IMR-90 (cell line): ENCODE results near the gene JMJD8. TPM values are rescaled to one million over a fixed set of nuclear protein-coding genes. Genes with fewer than 3 reads are reported as not detected.

ENCODE experiments used
- ATAC-seq: fragments of 200-7000 bp; cut with Tn5 transposase; 2 replicates; pipeline ENCODE4 v1.9.1; 2020; ENCODE audit warnings: low read depth, mild to moderate bottlenecking, moderate library complexity
- BruUV-seq: library from RNA; stranded (reverse); fragments of 400-500 nt; replicated peaks from 2 replicates; lab custom pipeline; 2021; lab: Mats Ljungman, UMichigan
- CTCF ChIA-PET: fragments of 300-600 bp; formaldehyde crosslinking; extraction: SDS; loops from one replicate; lab custom pipeline; 2021; ENCODE audit warnings: antibody characterized with exemption; lab: Yijun Ruan, JAX
- POLR2A ChIA-PET: fragments of 300-600 bp; sonication (Branson Sonifier 250); formaldehyde crosslinking; loops from one replicate; lab custom pipeline; 2022; ENCODE audit warnings: antibody characterized with exemption; ENCODE audit not compliant: unreplicated experiment; lab: Charles Lee
- DNase-seq: peaks from one replicate; pipeline ENCODE4 v3.0.0; 2013
- H2AFZ ChIP-seq: replicated peaks from 2 replicates; pipeline ENCODE3; 2013; ENCODE audit warnings: low read length, mild to moderate bottlenecking; ENCODE audit not compliant: poor library complexity
- H2AK5ac ChIP-seq: 2 replicates; pipeline ENCODE4 v1.6.1; 2013; ENCODE audit warnings: low read depth, low read length, inconsistent platforms
- H2AK9ac ChIP-seq: replicated peaks from 2 replicates; pipeline ENCODE3; 2013; ENCODE audit warnings: mild to moderate bottlenecking, low read depth, low read length, moderate library complexity; ENCODE audit not compliant: poor library complexity
- H2BK120ac ChIP-seq: 2 replicates; pipeline ENCODE4 v1.6.1; 2013; ENCODE audit warnings: low read depth, low read length, inconsistent platforms
- H2BK15ac ChIP-seq: 3 replicates; pipeline ENCODE4 v1.6.1; 2013; ENCODE audit warnings: low read depth, low read length, inconsistent platforms
- H2BK20ac ChIP-seq: 2 replicates; pipeline ENCODE4 v1.6.1; 2013; ENCODE audit warnings: low read depth, mild to moderate bottlenecking, inconsistent platforms, low read length, moderate library complexity
- H2BK5ac ChIP-seq: 2 replicates; pipeline ENCODE4 v1.6.1; 2013; ENCODE audit warnings: mild to moderate bottlenecking, low read depth, low read length, inconsistent platforms; ENCODE audit not compliant: poor library complexity, severe bottlenecking
- H3K14ac ChIP-seq: replicated peaks from 2 replicates; pipeline ENCODE4 v1.6.1; 2013; ENCODE audit warnings: low read depth, low read length, inconsistent platforms
- H3K18ac ChIP-seq: 2 replicates; pipeline ENCODE4 v1.6.1; 2013; ENCODE audit warnings: low read depth, low read length, control low read depth
- H3K23ac ChIP-seq: 2 replicates; pipeline ENCODE4 v1.6.1; 2013; ENCODE audit warnings: low read depth, low read length, inconsistent platforms
- H3K27ac ChIP-seq: 2 replicates; pipeline ENCODE4 v1.5.1; 2013; ENCODE audit warnings: mild to moderate bottlenecking, control low read depth, low read length; ENCODE audit not compliant: insufficient read depth
- H3K27me3 ChIP-seq: 2 replicates; pipeline ENCODE4 v1.6.1; 2013; ENCODE audit warnings: low read length; ENCODE audit not compliant: control insufficient read depth, insufficient read depth
- H3K36me3 ChIP-seq: 2 replicates; pipeline ENCODE4 v1.6.1; 2013; ENCODE audit warnings: low read length, mixed read lengths; ENCODE audit not compliant: control insufficient read depth, insufficient read depth
- H3K4ac ChIP-seq: 2 replicates; pipeline ENCODE4 v1.6.1; 2013; ENCODE audit warnings: low read depth, low read length, inconsistent platforms
- H3K4me1 ChIP-seq: 2 replicates; pipeline ENCODE4 v1.6.1; 2013; ENCODE audit warnings: low read length, mixed read lengths; ENCODE audit not compliant: control insufficient read depth, insufficient read depth
- H3K4me2 ChIP-seq: 2 replicates; pipeline ENCODE4 v1.6.1; 2013; ENCODE audit warnings: low read depth, mild to moderate bottlenecking, control low read depth, low read length, moderate library complexity
- H3K4me3 ChIP-seq: 2 replicates; pipeline ENCODE4 v1.5.1; 2013; ENCODE audit warnings: low read depth, mild to moderate bottlenecking, control low read depth, low read length, moderate library complexity; ENCODE audit not compliant: insufficient read depth
- H3K56ac ChIP-seq: 2 replicates; pipeline ENCODE4 v1.6.1; 2013; ENCODE audit warnings: low read length, inconsistent platforms; ENCODE audit not compliant: insufficient read depth; ENCODE audit errors: extremely low read depth
- H3K79me1 ChIP-seq, 2 experiments: 2 replicates each; pipeline ENCODE4 v1.6.1; 2013; ENCODE audit warnings: low read length in 2 of 2, inconsistent platforms in 1 of 2, low read depth in 1 of 2
- H3K9ac ChIP-seq: 2 replicates; pipeline ENCODE4 v1.6.1; 2013; ENCODE audit warnings: low read depth, low read length, control low read depth
- H3K9me1 ChIP-seq: 2 replicates; pipeline ENCODE4 v1.6.1; 2013; ENCODE audit warnings: low read length, inconsistent platforms; ENCODE audit not compliant: insufficient read depth
- H3K9me3 ChIP-seq: 2 replicates; pipeline ENCODE4 v1.6.1; 2013; ENCODE audit warnings: low read length; ENCODE audit not compliant: control insufficient read depth, insufficient read depth
- H4K20me1 ChIP-seq: 2 replicates; pipeline ENCODE4 v1.6.1; 2013; ENCODE audit warnings: low read length, inconsistent platforms; ENCODE audit not compliant: insufficient read depth
- H4K5ac ChIP-seq: 2 replicates; pipeline ENCODE4 v1.6.1; 2013; ENCODE audit warnings: mild to moderate bottlenecking, low read depth, low read length, control low read depth
- H4K8ac ChIP-seq, 2 experiments: 2 replicates each; pipeline ENCODE4 v1.6.1; 2013; ENCODE audit warnings: low read depth in 2 of 2, low read length in 2 of 2, control low read depth in 1 of 2, inconsistent platforms in 1 of 2
- H4K91ac ChIP-seq: 2 replicates; pipeline ENCODE4 v1.6.1; 2013; ENCODE audit warnings: low read depth, low read length, inconsistent platforms; ENCODE audit not compliant: insufficient read depth
- BHLHE40 ChIP-seq: fragments of 150-350 bp; IDR thresholded peaks from 2 replicates; pipeline ENCODE4 v1.6.1; 2016; ENCODE audit warnings: mild to moderate bottlenecking, low read depth, low read length
- CHD1 ChIP-seq: IDR thresholded peaks from 2 replicates; pipeline ENCODE4 v1.6.1; 2012; ENCODE audit warnings: low read depth, low read length, improper control_type of control experiment
- RAD21 ChIP-seq: IDR thresholded peaks from 2 replicates; pipeline ENCODE4 v1.6.1; 2012; ENCODE audit warnings: low read length, improper control_type of control experiment
- WGBS, 2 experiments: methylation state at CpG; one replicate each; pipeline versions ENCODE4 v1.1.5 to v1.1.7; 2013; ENCODE audit warnings: missing lambda C conversion rate in 2 of 2; ENCODE audit not compliant: insufficient read length in 1 of 2; ENCODE audit errors: extremely low coverage in 2 of 2; 5-methylcytosine and 5-hydroxymethylcytosine counted together
- dilution Hi-C: fragments of 300-500 bp; cut with HindIII; formaldehyde crosslinking; loops from one replicate; pipeline ENCODE4 v1.14.3; 2018; ENCODE audit warnings: low sequenced_read_pairs; ENCODE audit not compliant: unreplicated experiment
- in situ Hi-C: fragments of 300-500 bp; cut with MboI; formaldehyde crosslinking; loops from 3 replicates; pipeline ENCODE4 v1.14.3; 2019; ENCODE audit warnings: low sequenced_read_pairs, inconsistent platforms, mixed read lengths
- intact Hi-C: fragments of 100-400 bp; cut with micrococcal nuclease; formaldehyde crosslinking; loops from 2 replicates; pipeline ENCODE4 v1.10.0; 2022
- polyA plus RNA-seq, 3 experiments: library from polyadenylated mRNA; depleted of rRNA; stranded (reverse); fragments of >200 nt; gene quantifications; 2 replicates each; pipeline ENCODE4 v1.2.3, GENCODE V29; 2012; ENCODE audit warnings: low replicate concordance in 1 of 3
- total RNA-seq: library from RNA; depleted of rRNA; stranded (reverse); fragments of >200 nt; gene quantifications from 2 replicates; pipeline ENCODE4 v1.2.3, GENCODE V29; 2012

The JMJD8 gene
- total and polyA plus RNA-seq, 2 of the 4 experiments (the other 2 are of a cell fraction): 17.7 to 62.5 TPM

DNA sequence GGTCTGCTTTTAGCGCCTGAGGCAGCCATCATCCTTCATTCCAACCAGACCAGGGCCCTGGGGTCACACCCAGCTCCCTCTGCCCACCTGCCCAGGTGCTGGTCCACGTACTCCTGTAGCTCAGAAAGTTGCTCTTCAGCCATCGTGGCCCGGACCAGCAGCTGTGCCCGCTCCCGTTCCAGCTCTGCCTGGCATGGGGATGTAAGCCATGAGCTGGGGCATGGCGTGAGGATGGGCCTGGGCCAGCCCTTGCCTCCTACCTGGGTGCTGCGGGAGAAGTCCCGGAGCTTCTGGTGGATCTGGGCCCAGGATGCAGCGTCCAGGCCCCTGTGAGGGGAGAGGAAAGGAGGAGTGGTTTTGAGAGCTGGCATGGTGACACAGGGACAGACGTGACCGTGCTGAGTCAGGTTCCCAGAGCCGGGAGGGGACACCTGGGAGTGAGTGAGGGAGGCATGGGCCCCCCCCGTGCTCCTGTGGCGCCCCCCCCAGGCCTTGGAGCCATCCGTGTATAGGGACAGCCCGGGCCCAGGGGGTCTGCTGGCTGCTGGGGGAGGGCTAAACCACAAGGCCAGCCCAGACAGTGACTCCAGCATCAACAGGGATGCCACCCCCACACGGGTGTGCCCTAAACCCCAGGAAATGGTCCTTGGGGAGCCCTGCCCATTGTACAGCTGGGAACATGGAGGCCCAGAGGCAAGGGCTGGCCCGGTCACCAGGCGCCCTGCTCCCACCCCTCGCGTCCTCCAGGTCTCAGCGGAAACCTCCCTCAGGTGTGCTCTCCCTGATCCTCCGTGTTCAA lies 38.9 kb upstream of the JMJD8 start:
- no peak overlapping the region for H3K4me3 ChIP-seq
- no peak overlapping the region for H3K14ac ChIP-seq
- ATAC-seq (no peak), DNase-seq (no peak)
- no peak overlapping the region for H3K4me2 ChIP-seq
- no peak overlapping the region for H4K5ac ChIP-seq
- H4K8ac ChIP-seq: no peak overlapping the region
- H3K9me1 ChIP-seq: peaks cover 2% of the 10 kb centered on the region; the same call in 1 of the 2 replicates
- BruUV-seq: no TSS peak
- no peak overlapping the region for H3K18ac ChIP-seq
- WGBS, 2 experiments: 97% methylated on average over 11 of the region's 24 CpGs; no CpG with 5 or more reads in 1 of the 2 experiments
- H3K9me3 ChIP-seq: no peaks in the 10 kb centered on the region
- H2AFZ ChIP-seq: peak overlapping the region; percentile 5
- no peak overlapping the region for H2BK15ac ChIP-seq
- H3K23ac ChIP-seq: no peak overlapping the region
- ChIA-PET CTCF (no interaction called here), POLR2A (no interaction called here)
- no peak overlapping the region for H3K9ac ChIP-seq
- H3K27me3 ChIP-seq: no peaks in the 10 kb centered on the region
- TF ChIP-seq RAD21 (no peak), BHLHE40 (no peak), CHD1 (no peak)
- peak overlapping the region; percentile 35 for H2AK9ac ChIP-seq
- peaks cover 14% of the 10 kb centered on the region for H3K4me1 ChIP-seq
- dilution Hi-C loops (no loop called here), in situ Hi-C loops (loop anchor here (25.0 kb wide), 1 partner anchor 339 kb away; the partner anchor contains the start of gene SSTR5), intact Hi-C loops (no loop called here)
- no peak overlapping the region for H2BK5ac ChIP-seq
- peaks cover 13 to 15% of the 10 kb centered on the region in 2 experiments for H3K79me1 ChIP-seq
- H3K56ac ChIP-seq: no peak overlapping the region
- no peak overlapping the region for H3K4ac ChIP-seq
- H3K27ac ChIP-seq: no peak overlapping the region
- H3K36me3 ChIP-seq: peaks cover 1% of the 10 kb centered on the region; the same call in 1 of the 2 replicates
- H4K20me1 ChIP-seq: no peaks in the 10 kb centered on the region
- H2BK20ac ChIP-seq: no peak overlapping the region
- H4K91ac ChIP-seq: no peak overlapping the region
- no peak overlapping the region for H2AK5ac ChIP-seq
- H2BK120ac ChIP-seq: no peak overlapping the region
